ENCODE data around the gene ZCCHC13.

ZCCHC13 gene

DNA sequence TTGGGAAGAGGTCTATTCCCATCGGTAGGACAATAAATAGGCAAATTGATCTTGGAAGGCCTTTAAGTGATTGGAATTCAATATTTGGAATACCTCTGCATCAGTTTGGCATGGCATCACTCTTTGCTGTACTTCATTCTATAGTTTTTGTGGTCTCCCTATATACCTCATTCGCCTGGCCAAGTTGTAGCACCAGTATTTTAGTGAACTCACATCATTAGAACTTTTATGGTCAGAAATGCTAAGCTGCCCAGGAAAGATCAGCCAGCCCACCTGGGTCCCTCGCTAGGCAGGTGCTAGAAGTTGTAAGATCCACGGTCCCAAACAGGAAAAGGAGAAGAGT is 40.3 kb downstream of the ZCCHC13 start:
- Mint-ChIP-seq H3K27me3 (ENCODE audit: low read depth) (peaks cover 3% of the 10 kb centered on the region), H3K4me3 (no peak overlapping the region), H3K4me1 (ENCODE audit: low read depth) (peaks cover 4% of the 10 kb centered on the region), H3K36me3 (ENCODE audit: low read depth) (no peaks in the 10 kb centered on the region), H3K27ac (no peak overlapping the region), H3K9me3 (no peaks in the 10 kb centered on the region)

DNA sequence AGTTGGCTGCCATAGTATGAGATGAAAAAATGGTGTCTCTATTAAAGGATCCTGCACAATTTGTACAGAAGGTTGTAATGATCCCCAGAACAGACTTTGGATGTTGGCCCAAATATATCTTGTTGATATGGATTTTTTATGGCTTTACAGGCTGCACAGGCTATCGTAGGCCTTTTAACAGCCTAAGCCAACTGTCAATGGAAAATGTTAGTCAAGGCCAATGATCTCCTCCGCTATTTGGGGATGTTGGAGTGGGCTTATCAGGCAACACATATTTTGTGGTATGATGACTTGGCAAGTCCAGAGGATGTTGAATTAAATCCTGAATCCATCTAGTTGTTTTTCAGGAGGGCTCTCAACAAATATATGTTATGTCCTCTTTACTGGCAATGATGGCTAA is 42.1 kb downstream of the ZCCHC13 start:
- no peak overlapping the region for H3K4me3 Mint-ChIP-seq
- no peaks in the 10 kb centered on the region for H3K9me3 Mint-ChIP-seq
- no peaks in the 10 kb centered on the region for H3K36me3 Mint-ChIP-seq (ENCODE audit: low read depth)
- peaks cover 3% of the 10 kb centered on the region for H3K27me3 Mint-ChIP-seq (ENCODE audit: low read depth)
- H3K4me1 Mint-ChIP-seq (ENCODE audit: low read depth), result peaks cover 4% of the 10 kb centered on the region
- no peak overlapping the region for H3K27ac Mint-ChIP-seq

DNA sequence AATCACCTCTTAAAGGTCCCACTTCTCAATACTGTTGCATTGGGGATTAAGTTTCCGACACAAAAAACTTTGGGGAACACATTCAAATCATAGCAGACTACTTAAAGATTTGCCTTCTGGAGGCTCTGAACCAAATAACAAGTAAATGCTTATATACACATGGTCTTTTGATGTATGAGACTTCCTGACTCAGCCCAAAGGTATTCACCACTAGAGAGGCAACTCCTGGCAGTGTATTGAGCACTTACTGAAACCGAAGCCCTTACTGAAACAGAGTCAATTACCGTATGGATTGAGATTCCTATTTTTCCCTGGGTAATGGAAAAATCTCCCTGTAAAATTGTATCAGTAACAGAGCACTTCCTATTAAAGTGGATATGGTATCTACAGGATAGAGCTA is 45.4 kb downstream of the ZCCHC13 start:
- no peak overlapping the region for H3K27ac Mint-ChIP-seq
- no peak overlapping the region for H3K4me3 Mint-ChIP-seq
- no peaks in the 10 kb centered on the region for H3K9me3 Mint-ChIP-seq
- H3K36me3 Mint-ChIP-seq (ENCODE audit: low read depth), result no peaks in the 10 kb centered on the region
- H3K4me1 Mint-ChIP-seq (ENCODE audit: low read depth), result peaks cover 7% of the 10 kb centered on the region
- no peaks in the 10 kb centered on the region for H3K27me3 Mint-ChIP-seq (ENCODE audit: low read depth)

DNA sequence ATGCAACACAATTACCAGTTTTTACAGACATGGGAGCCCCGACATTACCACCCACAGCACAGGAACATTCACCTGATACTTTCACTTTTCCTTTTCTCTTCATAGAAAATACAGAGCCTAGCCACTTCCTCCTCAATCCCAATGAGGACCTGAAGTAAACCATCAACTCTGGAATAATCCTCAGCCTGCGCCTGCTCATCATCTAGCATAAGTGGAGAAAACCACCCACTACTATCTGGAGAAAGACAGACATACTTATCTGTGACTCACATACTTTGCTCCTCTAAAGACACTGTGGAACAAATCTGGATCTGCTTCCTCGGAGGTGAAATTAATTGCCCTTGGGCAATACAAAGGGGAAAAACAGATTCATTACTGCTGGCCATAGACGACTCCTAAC is 47.8 kb downstream of the ZCCHC13 start:
- no peaks in the 10 kb centered on the region for H3K27me3 Mint-ChIP-seq (ENCODE audit: low read depth)
- no peak overlapping the region for H3K27ac Mint-ChIP-seq
- H3K36me3 Mint-ChIP-seq (ENCODE audit: low read depth), result no peaks in the 10 kb centered on the region
- no peaks in the 10 kb centered on the region for H3K9me3 Mint-ChIP-seq
- H3K4me3 Mint-ChIP-seq, result no peak overlapping the region
- H3K4me1 Mint-ChIP-seq (ENCODE audit: low read depth), result peaks cover 7% of the 10 kb centered on the region

DNA sequence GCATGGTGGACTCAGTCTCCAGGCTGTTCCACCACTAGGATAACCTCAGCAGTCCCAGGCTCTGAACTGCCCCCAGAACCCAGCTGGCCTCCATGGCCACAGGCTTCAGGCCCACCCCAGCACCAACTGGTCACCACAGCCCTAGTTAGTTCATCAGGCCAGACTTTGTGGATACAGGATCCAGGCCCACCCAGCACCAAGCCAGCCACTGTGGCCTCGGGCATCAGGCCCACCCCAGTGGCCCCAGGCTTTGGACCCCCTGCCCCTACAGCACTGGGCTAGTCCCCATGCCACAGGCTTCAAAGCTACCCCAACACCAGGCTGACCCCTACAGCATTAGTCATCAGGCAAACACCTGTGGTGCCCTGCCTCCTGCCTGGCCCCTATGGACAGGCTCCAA is 50.0 kb downstream of the ZCCHC13 start:
- H3K27ac Mint-ChIP-seq, result no peak overlapping the region
- H3K36me3 Mint-ChIP-seq (ENCODE audit: low read depth), result no peaks in the 10 kb centered on the region
- no peak overlapping the region for H3K4me3 Mint-ChIP-seq
- H3K27me3 Mint-ChIP-seq (ENCODE audit: low read depth), result no peaks in the 10 kb centered on the region
- H3K9me3 Mint-ChIP-seq, result no peaks in the 10 kb centered on the region
- H3K4me1 Mint-ChIP-seq (ENCODE audit: low read depth), result peaks cover 7% of the 10 kb centered on the region

Data from T-helper 1 cell treated with Interleukin-12 subunit alpha and Interleukin-12 subunit beta and Interleukin-4 antibody, amounts not matched to agents 30 μg/mL and 1 μg/mL, for 36 hours (primary cell).